Neuronal stem cell (in vitro differentiated cells): ENCODE results near the gene PCDHGA9.
"Not testable (repeated sequence)": the region's sequence is repeated elsewhere in the genome, so short reads cannot be mapped to it uniquely, and the experiment has no call there.

Experiments used
- DNase-seq: peaks from one replicate; pipeline ENCODE4 v3.0.0-alpha.2; 2013; ENCODE audit warnings: low spot score
- H2AFZ ChIP-seq: one replicate; pipeline ENCODE4 v1.6.1; 2013; ENCODE audit warnings: mild to moderate bottlenecking, low read length, inconsistent platforms
- H2AK5ac ChIP-seq: 2 replicates; pipeline ENCODE4 v1.6.1; 2013; ENCODE audit warnings: low read depth, mild to moderate bottlenecking, inconsistent platforms, low read length, moderate library complexity, mixed read lengths
- H2BK120ac ChIP-seq: 2 replicates; pipeline ENCODE4 v1.6.1; 2013; ENCODE audit warnings: low read depth, mild to moderate bottlenecking, inconsistent platforms, low read length, moderate library complexity, mixed read lengths
- H2BK12ac ChIP-seq: one replicate; pipeline ENCODE4 v1.6.1; 2013; ENCODE audit warnings: low read length, inconsistent platforms
- H2BK15ac ChIP-seq: 2 replicates; pipeline ENCODE4 v1.6.1; 2013; ENCODE audit warnings: mild to moderate bottlenecking, low read length, inconsistent platforms, mixed read lengths
- H2BK5ac ChIP-seq: one replicate; pipeline ENCODE4 v1.6.1; 2013; ENCODE audit warnings: inconsistent platforms, mild to moderate bottlenecking, low read length, moderate library complexity
- H3K14ac ChIP-seq: one replicate; pipeline ENCODE4 v1.6.1; 2013; ENCODE audit warnings: low read length, inconsistent platforms
- H3K18ac ChIP-seq: 2 replicates; pipeline ENCODE4 v1.6.1; 2013; ENCODE audit warnings: low read length, inconsistent platforms
- H3K23ac ChIP-seq: 2 replicates; pipeline ENCODE4 v1.6.1; 2013; ENCODE audit warnings: low read depth, mild to moderate bottlenecking, mixed read lengths, low read length, inconsistent platforms; ENCODE audit not compliant: poor library complexity
- H3K27ac ChIP-seq: replicated peaks from 3 replicates; pipeline ENCODE4 v1.5.1; 2013; ENCODE audit warnings: low read length, inconsistent platforms
- H3K27me3 ChIP-seq, 3 experiments: 2 replicates each; pipeline ENCODE4 v1.6.1; 2013; ENCODE audit warnings: low read length in 3 of 3, mild to moderate bottlenecking in 2 of 3, inconsistent platforms in 1 of 3, low read depth in 1 of 3, mixed read lengths in 1 of 3, moderate library complexity in 1 of 3; ENCODE audit not compliant: control insufficient read depth in 3 of 3, insufficient read depth in 3 of 3
- H3K36me3 ChIP-seq, 2 donors: replicated peaks in 1 of 2; 2 replicates each; pipeline ENCODE4 v1.6.1; 2013; ENCODE audit warnings: low read length in 2 of 2; ENCODE audit not compliant: control insufficient read depth in 2 of 2, insufficient read depth in 2 of 2
- H3K4ac ChIP-seq: 2 replicates; pipeline ENCODE4 v1.6.1; 2013; ENCODE audit warnings: inconsistent platforms, mild to moderate bottlenecking, low read length, moderate library complexity
- H3K4me1 ChIP-seq, 2 donors: 1 replicate in 1 of 2; 2 replicates in 1 of 2; pipeline ENCODE4 v1.6.1; 2013; ENCODE audit warnings: low read length in 2 of 2, low read depth in 1 of 2; ENCODE audit not compliant: control insufficient read depth in 2 of 2, insufficient read depth in 1 of 2
- H3K4me2 ChIP-seq: one replicate; pipeline ENCODE4 v1.6.1; 2013; ENCODE audit warnings: mild to moderate bottlenecking, low read length, inconsistent platforms; ENCODE audit not compliant: insufficient read depth, poor library complexity, severe bottlenecking
- H3K4me3 ChIP-seq, 2 donors: 2 replicates each; pipeline ENCODE4 v1.5.1; 2013; ENCODE audit warnings: low read length in 2 of 2, mild to moderate bottlenecking in 2 of 2, inconsistent platforms in 1 of 2, moderate library complexity in 1 of 2
- H3K79me1 ChIP-seq: one replicate; pipeline ENCODE4 v1.6.1; 2013; ENCODE audit warnings: low read depth, mild to moderate bottlenecking, inconsistent platforms, low read length, moderate library complexity
- H3K9ac ChIP-seq: one replicate; pipeline ENCODE4 v1.6.1; 2013; ENCODE audit warnings: mild to moderate bottlenecking, low read depth, low read length, inconsistent platforms; ENCODE audit not compliant: poor library complexity
- H3K9me3 ChIP-seq, 2 donors: replicated peaks in 1 of 2; 2 replicates each; pipeline versions ENCODE3 to v1.6.1; 2013; ENCODE audit warnings: low read length in 2 of 2, mild to moderate bottlenecking in 2 of 2, inconsistent platforms in 1 of 2, low read depth in 1 of 2, mixed read lengths in 1 of 2, moderate library complexity in 1 of 2; ENCODE audit not compliant: control insufficient read depth in 2 of 2, insufficient read depth in 1 of 2
- H4K8ac ChIP-seq: one replicate; pipeline ENCODE4 v1.6.1; 2013; ENCODE audit warnings: low read depth, mild to moderate bottlenecking, inconsistent platforms, low read length, moderate library complexity
- H4K91ac ChIP-seq: one replicate; pipeline ENCODE4 v1.6.1; 2013; ENCODE audit warnings: low read length, low read depth, mild to moderate bottlenecking, inconsistent platforms; ENCODE audit not compliant: poor library complexity
- WGBS, 2 donors: extraction: QIAGEN DNeasy Blood & Tissue Kit; methylation state at CpG; one replicate each; pipeline ENCODE4 v1.1.7; 2013; ENCODE audit warnings: missing lambda C conversion rate in 2 of 2, mixed read lengths in 1 of 2; ENCODE audit not compliant: insufficient read length in 2 of 2, insufficient replicate concordance in 1 of 2; ENCODE audit errors: extremely low coverage in 2 of 2; 5-methylcytosine and 5-hydroxymethylcytosine counted together

The PCDHGA9 gene

DNA sequence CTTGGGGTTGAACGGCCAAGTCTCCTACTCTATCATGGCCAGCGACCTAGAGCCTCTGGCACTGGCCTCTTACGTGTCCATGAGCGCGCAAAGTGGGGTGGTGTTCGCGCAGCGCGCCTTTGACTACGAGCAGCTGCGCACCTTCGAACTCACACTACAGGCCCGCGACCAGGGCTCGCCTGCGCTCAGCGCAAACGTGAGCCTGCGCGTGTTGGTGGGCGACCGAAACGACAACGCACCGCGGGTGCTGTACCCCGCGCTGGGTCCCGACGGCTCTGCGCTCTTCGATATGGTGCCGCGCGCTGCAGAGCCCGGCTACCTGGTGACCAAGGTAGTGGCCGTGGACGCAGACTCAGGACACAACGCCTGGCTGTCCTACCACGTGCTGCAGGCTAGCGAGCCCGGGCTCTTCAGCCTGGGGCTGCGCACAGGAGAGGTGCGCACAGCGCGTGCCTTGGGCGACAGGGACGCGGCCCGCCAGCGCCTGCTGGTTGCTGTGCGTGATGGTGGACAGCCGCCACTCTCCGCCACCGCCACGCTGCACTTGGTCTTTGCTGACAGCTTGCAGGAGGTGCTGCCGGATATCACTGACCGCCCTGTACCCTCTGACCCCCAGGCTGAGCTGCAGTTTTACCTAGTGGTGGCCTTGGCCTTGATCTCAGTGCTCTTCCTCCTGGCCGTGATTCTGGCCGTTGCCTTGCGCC lies 2.9 kb upstream of the PCDHGA9 start:
- peak overlapping the region; percentile 64 for H4K91ac ChIP-seq
- H2BK15ac ChIP-seq: no peak overlapping the region
- H3K27me3 ChIP-seq: no peaks in the 10 kb centered on the region
- no peaks in the 10 kb centered on the region for H3K4me1 ChIP-seq
- peaks cover 29 to 74% of the 10 kb centered on the region in 2 donors for H3K9me3 ChIP-seq
- H3K4me2 ChIP-seq: no peak overlapping the region
- no peak overlapping the region for H2AFZ ChIP-seq
- peak overlapping the region; percentile 31 for H3K23ac ChIP-seq
- no peak overlapping the region for H3K27ac ChIP-seq
- H3K4me3 ChIP-seq: peak overlapping the region in 1 of 2 donors; percentile 19
- DNase-seq: no peak
- no peak overlapping the region for H2BK12ac ChIP-seq
- H3K18ac ChIP-seq: no peak overlapping the region
- WGBS, 2 donors: no CpG with 5 or more reads among the region's 61 CpGs
- H3K79me1 ChIP-seq: peaks cover under 1% of the 10 kb centered on the region
- no peak overlapping the region for H3K14ac ChIP-seq
- H3K36me3 ChIP-seq: no peaks in the 10 kb centered on the region
- no peak overlapping the region for H4K8ac ChIP-seq
- peak overlapping the region; percentile 84 for H2AK5ac ChIP-seq
- H2BK120ac ChIP-seq: peak overlapping the region; percentile 41
- H2BK5ac ChIP-seq: no peak overlapping the region
- H3K9ac ChIP-seq: peak overlapping the region; percentile 44
- H3K4ac ChIP-seq: no peak overlapping the region

DNA sequence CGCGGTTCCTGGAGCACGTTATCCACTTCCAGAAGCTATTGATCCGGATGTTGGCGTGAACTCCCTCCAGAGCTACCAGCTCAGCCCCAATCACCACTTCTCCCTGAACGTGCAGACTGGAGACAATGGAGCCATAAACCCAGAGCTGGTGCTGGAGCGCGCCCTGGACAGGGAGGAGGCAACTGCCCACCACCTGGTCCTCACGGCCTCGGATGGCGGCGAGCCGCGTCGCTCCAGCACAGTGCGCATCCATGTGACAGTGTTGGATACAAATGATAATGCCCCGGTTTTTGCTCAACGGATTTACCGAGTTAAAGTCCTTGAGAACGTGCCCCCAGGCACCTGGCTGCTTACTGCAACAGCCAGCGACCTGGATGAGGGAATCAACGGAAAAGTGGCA lies 809 bp downstream of the PCDHGA9 start:
- Histone ChIP-seq H3K18ac (no peak overlapping the region), H3K4me2 (no peak overlapping the region), H2AFZ (no peak overlapping the region), H2BK15ac (no peak overlapping the region), H3K9ac (no peak overlapping the region), H3K36me3 (no peaks in the 10 kb centered on the region), H2BK12ac (no peak overlapping the region), H3K4me1 (no peaks in the 10 kb centered on the region), H3K9me3 (peaks cover 33 to 84% of the 10 kb centered on the region in 2 donors), H2BK5ac (no peak overlapping the region), H4K91ac (no peak overlapping the region), H3K14ac (no peak overlapping the region), H4K8ac (no peak overlapping the region), H3K4ac (no peak overlapping the region), H3K4me3 (no peak overlapping the region), H2AK5ac (no peak overlapping the region), H3K27ac (no peak overlapping the region), H3K79me1 (no peaks in the 10 kb centered on the region), H3K23ac (no peak overlapping the region), H2BK120ac (no peak overlapping the region), H3K27me3 (no peaks in the 10 kb centered on the region)
- no peak for DNase-seq
- WGBS, 2 donors: no CpG with 5 or more reads among the region's 22 CpGs

GRCh38 chr5:141407790-141408505 lies 5.4 kb downstream of the PCDHGA9 start, which contains the start of gene PCDHGB6:
Gene PCDHGB6 (plus strand): TSS chr5:141408021. CDS start chr5:141408203, 182 bp downstream.
- not testable (repeated sequence) for H2BK12ac ChIP-seq, H2BK5ac ChIP-seq, H3K9ac ChIP-seq, H2BK120ac ChIP-seq, H3K4ac ChIP-seq, H3K23ac ChIP-seq, H4K91ac ChIP-seq, H2BK15ac ChIP-seq, H3K4me1 ChIP-seq, H2AK5ac ChIP-seq, H4K8ac ChIP-seq, H3K14ac ChIP-seq, H3K27me3 ChIP-seq, H3K79me1 ChIP-seq
- H3K4me3 ChIP-seq: peak within 1 kb of the TSS; percentile 48 to 83
- WGBS, 2 donors: no CpG with 5 or more reads among the region's 51 CpGs
- peak within 1 kb of the TSS; percentile 56 for H3K4me2 ChIP-seq
- H2AFZ ChIP-seq: peak within 1 kb of the TSS; percentile 70
- H3K18ac ChIP-seq: peak within 1 kb of the TSS; percentile 6
- H3K27ac ChIP-seq: peak within 1 kb of the TSS; percentile 62
- peak; percentile 66 for DNase-seq
- peaks cover 42 to 93% of the 10 kb centered on the region in 2 donors for H3K9me3 ChIP-seq
- peaks cover 6 to 18% of the 10 kb centered on the region in 2 donors for H3K36me3 ChIP-seq

DNA sequence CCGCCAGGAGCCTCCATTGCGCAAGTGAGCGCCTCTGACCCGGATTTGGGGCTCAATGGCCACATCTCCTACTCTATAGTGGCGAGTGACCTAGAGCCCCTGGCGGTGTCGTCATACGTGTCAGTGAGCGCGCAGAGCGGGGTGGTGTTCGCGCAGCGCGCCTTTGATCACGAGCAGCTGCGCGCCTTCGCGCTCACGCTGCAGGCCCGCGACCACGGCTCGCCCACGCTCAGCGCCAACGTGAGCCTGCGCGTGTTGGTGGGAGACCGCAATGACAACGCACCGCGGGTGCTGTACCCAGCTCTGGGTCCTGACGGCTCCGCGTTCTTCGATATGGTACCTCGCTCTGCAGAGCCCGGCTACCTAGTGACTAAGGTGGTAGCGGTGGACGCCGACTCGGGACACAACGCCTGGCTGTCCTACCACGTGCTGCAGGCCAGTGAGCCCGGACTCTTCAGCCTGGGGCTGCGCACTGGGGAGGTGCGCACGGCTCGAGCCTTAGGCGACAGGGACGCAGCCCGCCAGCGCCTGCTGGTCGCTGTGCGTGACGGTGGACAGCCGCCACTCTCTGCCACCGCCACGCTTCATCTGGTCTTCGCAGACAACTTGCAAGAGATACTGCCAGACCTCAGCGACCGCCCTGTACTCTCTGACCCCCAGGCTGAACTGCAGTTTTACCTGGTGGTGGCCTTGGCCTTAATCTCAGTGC lies 7.2 kb downstream of the PCDHGA9 start:
- no peak overlapping the region for H2AK5ac ChIP-seq
- DNase-seq: no peak
- no peak overlapping the region for H3K18ac ChIP-seq
- no peak overlapping the region for H2AFZ ChIP-seq
- H4K8ac ChIP-seq: no peak overlapping the region
- H3K27ac ChIP-seq: no peak overlapping the region
- no peak overlapping the region for H2BK120ac ChIP-seq
- no peak overlapping the region for H2BK15ac ChIP-seq
- H3K27me3 ChIP-seq: no peaks in the 10 kb centered on the region
- no peak overlapping the region for H2BK5ac ChIP-seq
- peaks cover 51 to 93% of the 10 kb centered on the region in 2 donors for H3K9me3 ChIP-seq
- H3K4me3 ChIP-seq: no peak overlapping the region
- H2BK12ac ChIP-seq: no peak overlapping the region
- no peak overlapping the region for H3K4me2 ChIP-seq
- H3K4ac ChIP-seq: no peak overlapping the region
- no peak overlapping the region for H3K14ac ChIP-seq
- no peaks in the 10 kb centered on the region for H3K79me1 ChIP-seq
- H4K91ac ChIP-seq: no peak overlapping the region
- peaks cover 17 to 35% of the 10 kb centered on the region in 2 donors for H3K36me3 ChIP-seq
- no CpG with 5 or more reads among the region's 64 CpGs for WGBS, 2 donors
- no peak overlapping the region for H3K23ac ChIP-seq
- no peak overlapping the region for H3K9ac ChIP-seq
- no peaks in the 10 kb centered on the region for H3K4me1 ChIP-seq
